Dedifferentiated amniotic fluid mesenchymal stem cell (primary cell): ENCODE measurements around the gene NUAK2.

Source experiments
- DNase-seq: peaks from one replicate; pipeline ENCODE4 v3.0.0-alpha.2; 2016; ENCODE audit errors: extremely low spot score

The NUAK2 gene

GRCh38 chr1:205274041-205274691 lies 47.4 kb downstream of the NUAK2 start:
- no peak for DNase-seq

DNA sequence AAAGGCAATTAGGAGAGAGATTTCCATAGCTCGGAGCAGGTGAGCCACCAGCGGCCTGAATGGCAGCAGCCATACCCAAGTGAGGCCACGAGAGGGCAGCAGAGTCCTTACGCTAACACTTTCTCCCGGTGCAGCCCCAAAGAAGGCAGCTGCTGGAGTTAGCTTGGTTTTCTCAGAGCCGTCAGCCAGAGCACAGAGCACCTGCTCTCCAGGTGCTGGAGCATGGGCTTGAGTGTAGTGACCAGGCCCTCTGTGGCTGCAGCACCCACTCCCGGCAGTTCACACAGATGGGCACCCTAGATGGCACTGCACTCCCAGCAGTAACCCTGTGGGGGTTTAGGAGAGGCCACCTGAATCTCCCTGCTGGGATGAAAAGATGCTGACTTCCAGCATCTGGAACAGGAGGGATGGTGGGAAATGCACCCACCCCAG lies 48.0 kb downstream of the NUAK2 start:
- peak; percentile 74 for DNase-seq

- DNase-seq, result no peak
Observed at GRCh38 chr1:205272536-205272935, 49.0 kb downstream of the NUAK2 start.

- DNase-seq, result no peak
Observed at GRCh38 chr1:205271745-205272144, 49.8 kb downstream of the NUAK2 start.

DNA sequence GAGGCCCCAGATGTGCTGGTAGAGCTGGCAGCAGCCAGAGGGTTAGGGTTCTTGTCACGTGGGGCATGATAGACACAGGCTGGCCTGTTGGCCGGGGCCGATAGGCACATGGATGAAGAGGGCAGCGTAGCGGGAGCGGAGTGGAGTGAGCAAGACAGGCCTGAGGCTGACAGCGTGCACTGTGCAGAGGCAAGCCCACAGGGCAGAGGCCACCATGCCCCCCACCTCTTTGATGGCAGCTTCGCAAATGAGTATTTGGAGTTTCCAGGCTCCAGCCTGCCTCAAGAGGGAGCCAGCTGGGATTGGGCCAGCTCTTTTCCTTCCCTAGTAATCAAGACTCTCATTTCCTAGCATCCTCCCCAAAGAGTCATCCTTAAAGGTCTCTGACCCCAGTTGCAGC lies 50.3 kb downstream of the NUAK2 start:
- DNase-seq, result no peak

DNA sequence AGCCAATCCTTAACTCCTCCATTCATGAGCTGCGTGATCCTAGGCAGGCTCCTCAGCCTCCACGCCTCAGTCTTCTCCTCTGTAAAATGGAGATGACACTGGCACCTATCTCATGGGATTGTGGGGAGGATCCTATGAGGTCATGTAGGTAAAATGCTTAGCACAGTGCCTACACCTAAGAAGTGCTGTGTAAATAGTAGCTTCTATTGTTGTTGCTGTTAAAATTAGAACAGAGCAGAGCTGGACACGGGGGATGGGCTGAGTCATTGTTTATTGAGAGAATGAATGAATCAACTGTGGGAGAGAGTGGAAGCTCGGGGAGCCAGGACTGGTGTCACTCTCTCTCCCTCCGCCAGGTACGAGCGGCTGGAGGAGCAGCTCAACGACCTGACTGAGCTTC lies 50.8 kb downstream of the NUAK2 start:
- no peak for DNase-seq

- DNase-seq, result no peak
Observed at GRCh38 chr1:205270271-205270670, 51.3 kb downstream of the NUAK2 start.

DNA sequence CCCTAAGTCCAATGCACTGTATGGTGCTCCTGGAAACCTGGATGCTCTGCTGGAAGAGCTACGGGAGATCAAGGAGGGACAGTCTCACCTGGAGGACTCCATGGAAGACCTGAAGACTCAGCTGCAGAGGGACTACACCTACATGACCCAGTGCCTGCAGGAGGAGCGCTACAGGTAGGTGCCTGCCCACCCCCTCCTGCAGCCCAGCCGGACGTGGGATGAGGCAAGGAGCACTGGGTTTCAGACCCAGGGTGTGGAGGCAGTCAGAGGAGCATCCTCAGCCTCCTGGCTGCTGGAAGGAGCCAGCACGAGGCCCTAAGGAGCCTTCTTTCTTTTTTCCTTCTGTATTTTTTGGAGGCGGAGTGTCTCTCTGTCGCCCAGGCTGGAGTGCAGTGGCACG lies 51.8 kb downstream of the NUAK2 start:
- DNase-seq, result no peak

DNA sequence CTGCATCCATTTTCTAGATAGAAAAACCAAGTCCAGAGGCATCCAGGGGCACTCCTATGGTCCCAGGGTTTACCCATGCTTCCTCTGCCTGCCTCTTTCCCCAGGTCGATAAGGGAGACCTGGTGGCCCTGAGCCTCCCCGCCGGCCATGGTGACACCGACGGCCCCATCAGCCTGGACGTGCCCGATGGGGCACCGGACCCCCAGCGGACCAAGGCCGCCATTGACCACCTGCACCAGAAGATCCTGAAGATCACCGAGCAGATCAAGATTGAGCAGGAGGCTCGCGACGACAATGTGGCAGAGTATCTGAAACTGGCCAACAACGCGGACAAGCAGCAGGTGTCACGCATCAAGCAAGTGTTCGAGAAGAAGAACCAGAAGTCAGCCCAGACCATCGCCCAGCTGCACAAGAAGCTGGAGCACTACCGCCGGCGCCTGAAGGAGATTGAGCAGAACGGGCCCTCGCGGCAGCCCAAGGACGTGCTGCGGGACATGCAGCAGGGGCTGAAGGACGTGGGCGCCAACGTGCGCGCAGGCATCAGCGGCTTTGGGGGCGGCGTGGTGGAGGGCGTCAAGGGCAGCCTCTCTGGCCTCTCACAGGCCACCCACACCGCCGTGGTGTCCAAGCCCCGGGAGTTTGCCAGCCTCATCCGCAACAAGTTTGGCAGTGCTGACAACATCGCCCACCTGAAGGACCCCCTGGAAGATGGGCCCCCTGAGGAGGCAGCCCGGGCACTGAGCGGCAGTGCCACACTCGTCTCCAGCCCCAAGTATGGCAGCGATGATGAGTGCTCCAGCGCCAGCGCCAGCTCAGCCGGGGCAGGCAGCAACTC lies 52.5 kb downstream of the NUAK2 start:
- no peak for DNase-seq

DNA sequence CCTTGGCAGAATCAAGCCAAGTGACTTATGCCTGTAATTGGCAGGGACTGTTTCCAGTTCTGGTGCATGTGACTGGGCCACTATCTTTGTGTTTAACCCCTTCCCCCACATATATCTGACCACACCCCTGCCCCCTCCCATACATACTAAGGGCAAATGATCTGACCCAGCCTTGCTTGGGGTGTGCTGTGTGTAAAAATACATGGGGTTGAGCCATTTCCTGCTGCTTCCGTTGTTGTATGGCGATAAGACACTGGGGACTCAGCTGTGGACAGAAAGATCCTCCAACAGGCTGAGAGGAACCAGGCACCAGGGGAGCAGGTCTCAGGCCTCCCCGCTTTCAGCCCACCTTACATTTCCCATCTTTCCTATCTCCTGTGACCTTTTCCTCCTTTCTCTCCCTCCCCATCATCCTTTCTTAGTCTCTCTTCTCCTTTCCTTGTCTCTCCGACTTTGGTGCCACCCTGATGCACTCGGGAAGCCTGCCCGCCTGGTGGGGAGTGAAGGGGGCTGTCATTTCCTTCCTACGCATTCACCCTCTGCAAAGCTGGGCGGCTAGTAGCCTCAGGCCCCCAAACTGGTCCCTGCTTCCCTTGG lies 54.1 kb downstream of the NUAK2 start:
- no peak for DNase-seq

DNA sequence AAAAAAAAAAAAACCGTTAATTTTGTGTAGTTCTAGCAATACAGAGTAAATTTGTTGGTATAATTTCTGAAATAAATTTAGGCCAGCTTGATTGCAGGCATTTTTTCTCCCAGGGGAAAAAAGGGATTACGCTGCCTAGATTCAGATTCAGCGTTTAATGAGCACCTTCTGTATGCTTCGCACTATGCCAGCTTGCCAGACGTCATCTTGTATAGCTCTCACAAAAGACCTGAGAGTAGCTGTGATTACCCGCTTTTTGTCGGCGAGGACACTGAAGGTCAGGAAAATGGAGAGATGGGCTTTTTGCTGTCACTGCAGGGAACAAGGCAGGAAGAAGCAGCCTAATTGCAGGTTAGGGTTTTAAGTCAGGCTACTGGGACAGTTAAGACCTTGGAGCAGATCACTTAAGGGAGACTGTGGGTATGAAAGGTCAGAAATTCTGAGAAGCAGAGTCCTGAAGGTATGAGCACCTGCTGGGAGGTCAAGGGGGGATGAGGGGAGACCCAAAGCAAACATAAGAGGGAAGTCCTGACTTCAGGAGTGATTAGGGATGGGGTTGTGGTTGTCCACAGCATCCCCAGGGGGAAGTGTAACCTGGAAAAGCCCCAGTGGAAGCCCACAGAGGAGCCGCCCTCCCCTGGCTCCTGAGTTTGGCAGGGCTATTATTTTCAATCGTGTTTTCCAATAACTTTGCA lies 54.8 kb downstream of the NUAK2 start:
- no peak for DNase-seq

- no peak for DNase-seq
Observed at GRCh38 chr1:205263580-205264190, 57.9 kb downstream of the NUAK2 start.

- DNase-seq, result no peak
Observed at GRCh38 chr1:205262731-205263171, 58.8 kb downstream of the NUAK2 start.

- no peak for DNase-seq
Observed at GRCh38 chr1:205261946-205262691, 59.4 kb downstream of the NUAK2 start.

DNA sequence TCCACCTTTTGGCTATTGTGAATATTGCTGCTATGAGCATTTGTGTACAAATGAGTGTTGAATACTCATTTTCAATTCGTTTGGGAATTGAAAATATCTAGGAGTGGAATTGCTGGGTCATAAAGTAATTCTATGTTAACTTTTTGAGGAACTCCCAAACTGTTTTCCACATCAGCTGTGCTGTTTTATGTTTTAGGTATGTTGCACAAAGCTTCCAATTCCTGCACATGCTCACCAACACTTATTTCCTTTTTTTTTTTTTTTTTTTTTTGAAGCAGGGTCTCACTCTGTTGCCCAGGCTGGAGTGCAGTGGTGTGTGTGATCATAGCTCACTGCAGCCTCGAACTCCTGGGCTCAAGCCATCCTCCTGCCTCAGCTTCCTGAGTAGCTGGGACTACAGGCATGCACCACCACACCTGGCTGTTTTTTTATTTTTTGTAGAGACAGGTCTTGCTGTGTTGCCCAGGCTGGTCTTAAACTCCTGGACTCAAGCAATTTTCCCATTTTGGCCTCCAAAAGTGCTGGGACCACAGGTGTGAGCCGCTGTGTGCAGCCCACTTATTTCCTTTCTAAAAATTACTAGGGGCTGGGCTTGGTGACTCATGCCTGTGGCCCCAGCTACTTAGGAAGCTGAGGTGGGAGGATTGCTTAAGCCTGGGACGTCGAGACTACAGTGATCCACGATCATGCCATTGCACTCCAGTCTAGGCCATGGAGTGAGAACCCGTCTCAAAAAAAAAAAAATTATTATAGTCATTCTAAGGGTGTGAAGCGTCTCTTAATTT lies 60.4 kb downstream of the NUAK2 start:
- no peak for DNase-seq

- no peak for DNase-seq
Observed at GRCh38 chr1:205259998-205260397, 61.5 kb downstream of the NUAK2 start.

- DNase-seq, result no peak
Observed at GRCh38 chr1:205259324-205259832, 62.2 kb downstream of the NUAK2 start.

DNA sequence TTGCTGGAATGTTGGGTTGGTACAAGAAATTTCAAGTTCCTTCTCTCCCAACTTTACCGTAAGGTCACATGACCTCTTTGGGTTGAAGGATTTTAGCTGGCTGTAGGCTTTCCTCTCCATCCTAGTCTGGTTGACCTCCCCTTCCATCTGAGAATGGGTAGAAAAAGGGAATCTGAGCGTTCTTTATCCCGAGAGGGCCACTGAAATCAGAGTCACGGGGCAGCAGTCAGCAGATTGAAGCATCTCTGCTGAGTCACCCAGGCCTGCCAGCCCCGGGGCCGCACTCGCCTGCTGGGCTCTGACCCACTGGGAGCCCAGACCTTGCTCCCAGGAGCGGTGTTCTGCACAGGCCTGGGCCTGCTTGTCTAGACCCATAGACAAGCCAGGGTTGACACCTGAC lies 62.8 kb downstream of the NUAK2 start:
- DNase-seq, result no peak

GRCh38 chr1:205258261-205258691 lies 63.3 kb downstream of the NUAK2 start:
- no peak for DNase-seq

GRCh38 chr1:205257735-205258134 lies 63.8 kb downstream of the NUAK2 start:
- no peak for DNase-seq
